HG03342 (cell line): ENCODE results near the gene TTC31.
"Not testable (repeated sequence)": the region's sequence is repeated elsewhere in the genome, so short reads cannot be mapped to it uniquely, and the experiment has no call there.

ENCODE experiments used
- ATAC-seq: cut with Tn5 transposase; IDR thresholded peaks from one replicate; pipeline ENCODE4 v1.9.1; 2021; ENCODE audit warnings: mild to moderate bottlenecking, moderate library complexity; ENCODE audit not compliant: unreplicated experiment

TTC31 gene

GRCh38 chr2:74482801-74483674, at the start of gene TTC31, which contains the start of gene CCDC142:
TTC31 (plus strand) TSS chr2:74483081; CDS start chr2:74483096, 15 bp downstream.
CCDC142 (minus strand) TSS chr2:74482998; CDS start chr2:74482837, 161 bp downstream.
- ATAC-seq = peak; percentile 89

DNA sequence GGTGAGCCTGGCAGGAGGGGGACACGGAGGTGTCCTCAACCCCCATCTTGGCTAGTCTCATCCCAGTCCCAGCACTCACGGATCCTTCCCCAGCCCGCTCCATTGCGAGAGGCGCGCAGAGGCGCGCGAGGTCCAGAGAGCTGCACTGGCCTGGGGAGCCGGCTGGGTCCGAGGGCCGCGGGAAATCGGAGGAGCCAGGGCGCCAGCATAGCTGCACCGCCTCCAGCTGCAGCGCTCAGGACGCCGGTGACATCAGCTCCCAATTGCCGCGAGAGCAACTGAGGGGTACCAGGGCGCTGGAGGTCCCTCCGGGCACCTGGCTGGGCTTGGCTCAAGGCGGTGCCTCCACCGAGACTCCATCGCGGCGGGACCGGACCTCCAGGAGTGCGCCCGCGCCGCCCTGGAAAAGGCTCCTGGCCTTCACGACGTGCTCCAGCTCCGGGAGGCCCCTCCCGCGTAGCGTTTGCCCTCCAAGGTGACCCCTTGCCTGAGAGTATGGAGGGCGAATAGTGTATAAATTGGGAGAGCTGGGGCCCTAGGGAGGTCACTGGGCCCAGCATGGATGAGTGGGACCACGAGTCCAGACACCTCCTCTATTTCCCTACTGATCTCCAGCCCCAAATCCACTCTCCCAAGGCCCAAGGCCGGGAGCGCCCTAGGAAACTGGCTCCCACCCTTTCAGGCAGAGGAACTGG, 46.6 kb upstream of the TTC31 start:
- no peak for ATAC-seq

DNA sequence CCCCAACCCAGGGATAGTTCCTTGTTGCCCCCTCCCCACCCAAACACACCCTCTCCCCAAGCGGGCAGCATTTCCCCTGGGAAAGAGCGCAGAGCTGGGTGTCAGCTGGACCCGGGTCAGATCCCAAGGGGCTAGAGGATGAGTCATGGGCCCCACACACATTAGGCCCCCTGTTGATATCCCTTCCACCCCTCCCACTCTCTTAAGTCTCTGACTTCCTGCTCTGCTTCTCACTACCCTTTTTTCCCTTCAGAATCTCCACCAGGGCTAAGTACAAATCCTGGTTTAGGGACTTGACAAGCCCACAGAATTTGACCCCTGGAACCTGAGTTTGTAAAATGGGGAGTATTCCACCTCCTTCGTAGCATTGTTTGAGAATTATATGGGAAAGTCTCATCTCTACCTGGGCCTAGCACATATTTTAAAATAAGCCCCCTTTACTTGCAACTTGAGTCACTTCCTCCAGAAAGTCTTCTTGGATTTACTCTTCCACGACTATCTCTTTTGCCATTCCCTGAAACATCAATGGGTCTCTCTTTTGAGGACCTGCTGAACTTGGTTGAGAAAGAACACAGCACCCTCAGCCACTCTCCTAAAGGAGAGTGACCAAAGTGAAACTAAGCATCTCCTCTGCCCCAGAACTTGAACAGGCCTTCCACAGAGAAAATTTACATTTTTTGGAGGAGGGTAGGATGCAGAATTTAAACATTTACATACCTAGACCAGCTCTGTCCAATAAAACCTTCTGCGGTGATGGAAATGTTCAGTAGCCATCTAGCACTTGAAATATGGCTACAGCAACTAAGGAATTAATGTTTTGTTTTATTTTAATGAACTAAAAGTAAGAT, 45.8 kb upstream of the TTC31 start:
- ATAC-seq = no peak

- no peak for ATAC-seq
Measured at GRCh38 chr2:74438248-74438647, 44.6 kb upstream of the TTC31 start.

DNA sequence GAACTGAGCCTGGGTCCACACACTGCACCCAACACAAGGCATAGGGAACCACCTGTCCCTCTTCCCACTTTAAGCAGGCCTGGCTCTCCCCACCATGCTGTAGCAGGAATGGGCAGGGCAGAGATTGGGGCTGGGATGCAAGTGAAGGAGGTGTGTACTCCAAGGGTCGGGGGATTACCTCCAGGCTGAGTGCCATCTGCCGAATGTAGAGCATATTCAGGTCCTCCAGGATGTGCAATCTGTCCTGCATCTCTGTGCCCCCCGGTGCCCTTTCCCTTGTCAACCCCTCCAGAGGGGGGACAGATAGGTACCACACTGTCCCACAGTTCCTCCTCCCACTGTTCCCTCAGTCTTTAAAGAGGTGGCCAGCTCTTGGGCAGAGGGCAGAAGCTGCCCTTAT, 43.5 kb upstream of the TTC31 start:
- ATAC-seq = no peak

DNA sequence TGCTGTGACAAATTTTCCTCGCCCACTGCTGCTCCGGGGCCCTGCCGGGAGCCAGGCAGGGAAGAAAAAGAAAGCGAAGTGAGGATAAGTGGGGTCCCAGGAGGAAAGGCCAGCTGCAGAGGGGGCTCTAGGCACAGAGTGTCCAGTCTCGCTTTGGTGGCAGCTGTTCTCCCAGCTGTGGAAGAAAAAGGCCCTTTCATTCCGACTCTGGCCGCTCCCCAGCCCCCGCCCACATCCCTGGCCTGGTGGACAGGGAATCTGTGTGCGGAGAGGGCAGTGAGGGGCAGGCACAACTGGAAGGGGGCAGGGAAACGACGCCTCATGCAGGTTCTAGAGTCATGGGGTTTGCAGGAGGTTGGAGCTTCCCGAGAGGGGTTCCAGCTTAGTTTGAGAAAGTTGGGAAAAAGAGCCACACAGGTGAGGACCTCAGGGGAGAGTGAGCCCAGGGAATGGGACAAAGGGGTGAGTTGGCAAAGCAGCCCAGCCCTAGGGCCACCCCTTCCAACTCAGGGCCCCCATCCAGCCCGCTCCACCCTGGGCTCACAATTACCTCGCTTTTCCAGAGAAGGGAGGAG, 43.0 kb upstream of the TTC31 start:
- no peak for ATAC-seq

- ATAC-seq = peak; percentile 91
Measured at GRCh38 chr2:74440378-74441169, 42.3 kb upstream of the TTC31 start.

DNA sequence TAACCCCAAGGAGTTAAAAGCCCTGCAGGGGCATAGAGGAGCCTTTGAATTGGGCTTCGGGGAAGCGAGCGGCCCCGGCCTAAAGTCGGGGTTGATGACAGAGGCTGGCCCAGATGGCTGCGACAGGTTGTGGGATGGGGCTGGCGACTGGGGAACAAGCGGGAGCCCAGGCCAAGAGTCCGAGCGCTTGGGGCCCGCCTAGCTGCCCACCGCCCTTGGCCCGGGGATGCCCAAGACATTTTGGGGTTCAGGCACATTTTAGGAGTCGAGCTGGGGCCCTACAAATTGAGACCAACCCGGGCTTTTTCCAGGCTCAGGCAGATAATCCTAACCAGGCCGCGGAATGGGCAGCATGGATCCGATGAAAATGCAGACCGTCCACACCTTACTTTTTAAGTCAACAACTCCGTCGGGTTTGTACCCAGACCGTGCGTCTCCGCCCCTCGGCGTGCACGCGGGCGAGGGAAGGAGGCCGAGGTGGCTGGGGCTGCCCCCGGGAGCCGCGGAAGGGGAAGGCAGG, 41.7 kb upstream of the TTC31 start:
- no peak for ATAC-seq

GRCh38 chr2:74441690-74442482, 41.0 kb upstream of the TTC31 start, which contains the start of gene RTKN:
RTKN (minus strand) TSS chr2:74441937; CDS start chr2:74441816, 121 bp downstream.
- ATAC-seq = no peak

DNA sequence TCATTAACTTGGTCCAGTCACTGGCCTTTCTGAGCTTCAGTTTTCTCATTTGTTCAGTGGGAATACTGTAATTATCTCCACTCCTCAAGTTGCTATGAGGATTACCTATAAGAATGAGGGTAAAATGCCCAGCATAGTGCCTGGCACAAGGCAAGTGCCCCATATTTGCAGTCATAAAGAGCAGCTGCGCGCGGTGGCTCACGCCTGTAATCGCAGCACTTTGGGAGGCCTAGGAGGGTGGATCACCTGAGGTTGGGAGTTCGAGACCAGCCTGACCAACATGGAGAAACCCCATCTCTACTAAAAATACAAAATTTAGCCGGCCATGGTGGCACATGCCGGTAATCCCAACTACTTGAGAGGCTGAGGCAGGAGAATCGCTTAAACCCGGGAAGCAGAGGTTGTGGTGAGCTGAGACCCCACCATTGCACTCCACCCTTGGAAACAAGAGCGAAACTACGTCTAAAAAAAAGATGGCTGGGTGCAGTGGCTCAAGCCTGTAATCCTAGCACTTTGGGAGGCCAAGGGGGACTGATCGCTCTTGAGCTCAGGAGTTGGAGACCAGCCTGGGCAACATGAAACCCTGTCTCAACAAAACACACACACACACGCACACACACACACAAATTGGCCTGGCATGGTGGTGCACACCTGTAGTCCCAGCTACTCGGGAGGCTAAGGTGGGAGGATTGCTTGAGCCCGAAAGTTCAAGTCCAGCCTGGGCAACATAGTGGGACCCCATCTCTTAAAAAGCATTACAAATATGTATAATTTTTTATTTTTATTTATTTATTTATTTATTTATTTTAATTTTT, 40.2 kb upstream of the TTC31 start:
- ATAC-seq = not testable (repeated sequence)

GRCh38 chr2:74444498-74445318, 38.2 kb upstream of the TTC31 start:
- no peak for ATAC-seq

DNA sequence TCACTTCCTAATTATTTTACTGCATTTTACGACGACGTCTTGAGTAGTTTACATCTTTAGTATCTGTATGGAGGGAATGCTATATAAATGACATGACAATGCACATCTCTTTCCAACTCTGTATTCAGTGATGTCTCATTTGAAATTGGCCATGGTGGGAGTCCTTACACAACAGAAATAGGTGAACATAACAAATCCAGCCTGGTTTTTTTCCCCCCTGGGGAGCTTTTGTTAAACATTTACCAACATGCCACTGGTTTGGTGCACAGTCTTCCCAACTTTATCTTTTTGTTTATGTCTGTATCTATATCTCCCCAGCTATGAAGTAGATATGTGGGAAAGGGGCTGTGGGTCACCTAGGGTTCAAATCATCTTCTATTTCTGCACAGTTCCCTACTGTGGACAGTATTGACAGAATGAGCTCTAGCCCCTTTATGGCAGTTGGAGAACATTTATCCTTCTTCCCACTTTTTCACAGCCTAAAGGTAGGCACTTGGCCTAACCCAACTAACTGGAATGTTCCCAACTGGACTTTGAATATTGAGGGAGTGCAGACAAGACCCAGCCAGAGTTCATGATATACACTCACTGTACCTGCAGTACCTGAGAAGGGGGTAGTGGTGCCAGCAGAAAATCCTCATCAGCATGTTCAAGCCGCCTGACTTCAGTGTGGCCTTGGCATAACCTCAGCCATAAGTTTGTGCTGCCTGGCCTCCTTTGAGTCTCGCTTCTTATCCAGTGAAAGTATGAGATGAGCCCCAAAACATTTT, 35.5 kb upstream of the TTC31 start:
- ATAC-seq = no peak

GRCh38 chr2:74448771-74449170, 34.1 kb upstream of the TTC31 start:
- no peak for ATAC-seq

DNA sequence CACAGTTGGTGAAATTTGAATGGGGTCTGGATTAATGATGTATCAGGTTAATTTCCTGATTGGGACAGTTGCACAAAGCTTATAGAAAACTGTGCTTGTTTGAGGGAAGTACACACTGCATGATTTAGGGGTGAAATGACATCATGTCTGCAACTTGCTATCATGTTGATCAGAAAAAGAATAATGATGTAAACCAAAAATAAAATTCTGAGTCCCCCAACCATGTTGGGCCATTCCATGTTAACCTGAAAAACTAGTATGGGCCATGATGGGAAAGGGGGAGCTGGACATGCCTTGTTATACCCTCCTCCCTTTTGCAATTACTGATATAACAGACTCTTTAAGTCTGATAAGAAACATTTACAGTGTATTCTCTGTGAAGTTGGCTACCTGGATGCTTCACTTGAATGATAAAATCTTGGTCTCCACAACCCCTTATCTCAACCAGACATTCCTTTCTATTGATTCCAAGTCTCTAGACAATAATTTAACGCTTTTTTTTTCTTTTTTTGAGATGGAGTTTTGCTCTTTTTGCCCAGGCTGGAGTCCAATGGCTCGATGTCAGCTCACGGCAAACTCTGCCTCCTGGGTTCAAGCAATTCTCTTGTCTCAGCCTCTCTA, 32.2 kb upstream of the TTC31 start:
- no peak for ATAC-seq

- ATAC-seq = peak; percentile 34
Measured at GRCh38 chr2:74454654-74455511, 28.0 kb upstream of the TTC31 start, which contains the start of gene INO80B. INO80B (plus strand) TSS chr2:74455087; CDS start chr2:74455117, 30 bp downstream.
